Embryonic facial prominence (tissue), 1 donor: ENCODE measurements around the gene SLFN12L.
A peak's percentile ranks its signal among the peaks of the same experiment; 100 is the strongest.
"Not testable (repeated sequence)": the region's sequence is repeated elsewhere in the genome, so short reads cannot be mapped to it uniquely, and the experiment has no call there.

Experiments
- DNase-seq: peaks from one replicate; pipeline ENCODE4 v3.0.0-alpha.2; 2016; ENCODE audit errors: extremely low spot score

The SLFN12L gene

GRCh38 chr17:35496451-35497290 lies 40.8 kb downstream of the SLFN12L start:
- DNase-seq = no peak

GRCh38 chr17:35493040-35493439 lies 44.4 kb downstream of the SLFN12L start:
- DNase-seq = no peak

- DNase-seq = no peak
Measured at GRCh38 chr17:35491417-35491816, 46.1 kb downstream of the SLFN12L start.

GRCh38 chr17:35489944-35490343 lies 47.5 kb downstream of the SLFN12L start:
- DNase-seq = no peak

GRCh38 chr17:35488991-35489390 lies 48.5 kb downstream of the SLFN12L start:
- DNase-seq = no peak

GRCh38 chr17:35486920-35487732 lies 50.4 kb downstream of the SLFN12L start:
- no peak for DNase-seq

- DNase-seq = no peak
Measured at GRCh38 chr17:35479271-35479670, 58.2 kb downstream of the SLFN12L start.

- no peak for DNase-seq
Measured at GRCh38 chr17:35477248-35477647, 60.2 kb downstream of the SLFN12L start.

- DNase-seq = no peak
Measured at GRCh38 chr17:35476283-35476820, 61.1 kb downstream of the SLFN12L start.

GRCh38 chr17:35468475-35468874 lies 69.0 kb downstream of the SLFN12L start:
- DNase-seq = no peak

GRCh38 chr17:35467824-35468223 lies 69.7 kb downstream of the SLFN12L start:
- DNase-seq = no peak

- no peak for DNase-seq
Measured at GRCh38 chr17:35460354-35460851, 77.1 kb downstream of the SLFN12L start.

GRCh38 chr17:35454035-35454434 lies 83.4 kb downstream of the SLFN12L start:
- DNase-seq = not testable (repeated sequence)

GRCh38 chr17:35453171-35453570 lies 84.3 kb downstream of the SLFN12L start:
- no peak for DNase-seq

GRCh38 chr17:35449371-35449931 lies 88.0 kb downstream of the SLFN12L start:
- DNase-seq = no peak

GRCh38 chr17:35448899-35449227 lies 88.6 kb downstream of the SLFN12L start:
- no peak for DNase-seq

- no peak for DNase-seq
Measured at GRCh38 chr17:35448214-35448898, 89.1 kb downstream of the SLFN12L start, which contains the start of gene SLFN13. Gene SLFN13, minus strand, starts transcription at chr17:35448766. Its CDS starts 3,086 bp downstream, at chr17:35445680.

GRCh38 chr17:35447499-35447898 lies 90.0 kb downstream of the SLFN12L start:
- no peak for DNase-seq

GRCh38 chr17:35438433-35438832 lies 99.0 kb downstream of the SLFN12L start:
- DNase-seq = no peak

GRCh38 chr17:35433075-35433894 lies 104.2 kb downstream of the SLFN12L start:
- DNase-seq = peak; percentile 80
